ENCODE results near the gene ELMO3.

GRCh38 chr16:67181346-67181745 is 17.6 kb upstream of the ELMO3 start:
- no peak for TF ChIP-seq CTCF (IDR thresholded peaks at IDR 0.05)
- no peak for TF ChIP-seq POLR2A (IDR thresholded peaks at IDR 0.05)
